ENCODE measurements around the gene DCTPP1. TPM values are rescaled to one million over a fixed set of nuclear protein-coding genes. Genes with fewer than 3 reads are reported as not detected.
"Not testable (repeated sequence)": the region's sequence is repeated elsewhere in the genome, so short reads cannot be mapped to it uniquely, and the experiment has no call there.

DCTPP1 gene
- 92.5 and 111 TPM in 2 replicates for total RNA-seq (2021)
- percentile 71 among the genes with signal in this experiment for Bru-seq, nascent RNA
- percentile 74 among the genes with signal in this experiment for BruChase-seq, experiment 1, labeled RNA remaining after a 2-hour chase
- percentile 91 among the genes with signal in this experiment for BruChase-seq, experiment 2, labeled RNA remaining after a 6-hour chase
- long read RNA-seq, transcript DCTPP1-201 (3 exons, 1,222 nt): major isoform, 187 of 199 reads
- long read RNA-seq, partial matches to known transcripts: 0 of 199 reads
- long read RNA-seq, other reads (novel, unspliced or antisense): 9 of 199 reads

GRCh38 chr16:30429678-30430427 is at the start of gene DCTPP1:
TSS of gene DCTPP1 (minus strand) at chr16:30430030. CDS start at chr16:30429980, 50 bp downstream.
- Histone ChIP-seq H3K27me3 (replicated peaks; ENCODE audit: insufficient read depth, low read depth, low read length, poor library complexity) (no peaks in the 10 kb centered on the region), H3K4me1 (ENCODE audit: insufficient read depth, low read length, poor library complexity, severe bottlenecking) (peaks cover 10% of the 10 kb centered on the region), H3K9me3 (ENCODE audit: low read depth, low read length, poor library complexity, severe bottlenecking) (no peaks in the 10 kb centered on the region), H3K36me3 (ENCODE audit: insufficient read depth, low read length, poor library complexity, severe bottlenecking) (peaks cover 6% of the 10 kb centered on the region), H3K27ac (ENCODE audit: low read depth, low read length, poor library complexity, severe bottlenecking) (peak within 1 kb of the TSS; percentile 47), H3K4me3 (ENCODE audit: low read depth, low read length, poor library complexity, severe bottlenecking) (peak within 1 kb of the TSS; percentile 61)
- intact Hi-C loops (cut with micrococcal nuclease; ENCODE audit: unreplicated experiment): loop anchor here (1.0 kb wide), 2 partner anchors 168 to 185 kb away; no protein-coding TSS in a partner anchor
- no peak for TF ChIP-seq EZH2 (IDR thresholded peaks at IDR 0.05; ENCODE audit: borderline replicate concordance, low read depth, low read length, poor library complexity, severe bottlenecking)
- TF ChIP-seq, protein P1, sequence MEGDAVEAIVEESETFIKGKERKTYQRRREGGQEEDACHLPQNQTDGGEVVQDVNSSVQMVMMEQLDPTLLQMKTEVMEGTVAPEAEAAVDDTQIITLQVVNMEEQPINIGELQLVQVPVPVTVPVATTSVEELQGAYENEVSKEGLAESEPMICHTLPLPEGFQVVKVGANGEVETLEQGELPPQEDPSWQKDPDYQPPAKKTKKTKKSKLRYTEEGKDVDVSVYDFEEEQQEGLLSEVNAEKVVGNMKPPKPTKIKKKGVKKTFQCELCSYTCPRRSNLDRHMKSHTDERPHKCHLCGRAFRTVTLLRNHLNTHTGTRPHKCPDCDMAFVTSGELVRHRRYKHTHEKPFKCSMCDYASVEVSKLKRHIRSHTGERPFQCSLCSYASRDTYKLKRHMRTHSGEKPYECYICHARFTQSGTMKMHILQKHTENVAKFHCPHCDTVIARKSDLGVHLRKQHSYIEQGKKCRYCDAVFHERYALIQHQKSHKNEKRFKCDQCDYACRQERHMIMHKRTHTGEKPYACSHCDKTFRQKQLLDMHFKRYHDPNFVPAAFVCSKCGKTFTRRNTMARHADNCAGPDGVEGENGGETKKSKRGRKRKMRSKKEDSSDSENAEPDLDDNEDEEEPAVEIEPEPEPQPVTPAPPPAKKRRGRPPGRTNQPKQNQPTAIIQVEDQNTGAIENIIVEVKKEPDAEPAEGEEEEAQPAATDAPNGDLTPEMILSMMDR (conservative IDR thresholded peaks at IDR 0.05; ENCODE audit: low read depth, low read length): peak; percentile 91
- ChIA-PET POLR2A (ENCODE audit: low non-redundant PET) (interaction anchor here (0.6 to 0.8 kb wide), 2 partner anchors 10 to 11 kb away, joined by 3 read pairs; no protein-coding TSS in a partner anchor), CTCF (interaction anchor here (0.6 to 1.3 kb wide), 20 partner anchors 11 to 208 kb away, joined by 3 to 18 read pairs (median 4); partner anchors contain the start of genes SEPHS2, TBC1D10B, ZNF689 and ZNF771)
- no TSS peak for BruUV-seq (replicated peaks)
- peak; percentile 100 for DNase-seq (ENCODE audit: low spot score)

DNA sequence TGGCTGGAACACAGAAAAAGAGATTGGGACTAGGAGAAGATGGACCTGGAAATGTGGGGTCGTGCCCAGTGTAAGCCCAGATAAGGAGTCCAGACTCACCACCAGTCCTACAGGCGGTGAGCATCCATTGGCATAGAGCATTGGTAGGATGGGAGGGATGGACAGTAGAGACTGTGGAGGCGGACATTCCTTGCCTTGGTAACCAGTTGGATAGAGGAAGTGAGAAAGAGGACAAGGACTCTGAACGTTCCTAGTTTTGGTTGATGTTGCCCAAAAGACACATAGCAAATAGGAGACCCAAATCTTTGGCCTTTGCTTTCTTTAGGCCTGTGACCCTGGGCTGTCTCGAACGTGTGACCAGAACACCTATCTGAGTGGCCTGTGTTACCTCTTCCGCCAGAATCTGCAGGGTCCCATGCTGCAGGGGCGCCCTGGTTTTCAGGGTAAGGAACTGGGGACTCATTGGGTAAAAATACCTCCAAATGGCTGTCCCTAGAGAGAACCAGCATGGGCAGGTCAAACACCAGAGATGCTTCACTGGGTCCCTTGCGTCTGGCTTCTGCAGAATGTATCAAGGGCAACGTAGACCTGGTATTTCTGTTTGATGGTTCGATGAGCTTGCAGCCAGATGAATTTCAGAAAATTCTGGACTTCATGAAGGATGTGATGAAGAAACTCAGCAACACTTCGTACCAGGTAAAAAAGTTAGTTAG is 49.1 kb upstream of the DCTPP1 start:
- Histone ChIP-seq H3K27me3 (replicated peaks; ENCODE audit: insufficient read depth, low read depth, low read length, poor library complexity) (no peaks in the 10 kb centered on the region), H3K27ac (ENCODE audit: low read depth, low read length, poor library complexity, severe bottlenecking) (no peak overlapping the region), H3K36me3 (ENCODE audit: insufficient read depth, low read length, poor library complexity, severe bottlenecking) (no peaks in the 10 kb centered on the region), H3K9me3 (ENCODE audit: low read depth, low read length, poor library complexity, severe bottlenecking) (no peaks in the 10 kb centered on the region), H3K4me1 (ENCODE audit: insufficient read depth, low read length, poor library complexity, severe bottlenecking) (no peaks in the 10 kb centered on the region), H3K4me3 (ENCODE audit: low read depth, low read length, poor library complexity, severe bottlenecking) (no peak overlapping the region)
- TF ChIP-seq, protein P1 (conservative IDR thresholded peaks at IDR 0.05; ENCODE audit: low read depth, low read length): no peak
- TF ChIP-seq EZH2 (IDR thresholded peaks at IDR 0.05; ENCODE audit: borderline replicate concordance, low read depth, low read length, poor library complexity, severe bottlenecking): no peak
- ChIA-PET CTCF (no interaction called here), POLR2A (ENCODE audit: low non-redundant PET) (interaction anchor here (0.6 kb wide), 1 partner anchor 141 kb away, joined by 3 read pairs; no protein-coding TSS in a partner anchor)
- intact Hi-C loops (cut with micrococcal nuclease; ENCODE audit: unreplicated experiment): no loop called here
- BruUV-seq (replicated peaks): no TSS peak
- DNase-seq (ENCODE audit: low spot score): no peak

- H3K36me3 ChIP-seq (ENCODE audit: insufficient read depth, low read length, poor library complexity, severe bottlenecking); POLR2A ChIA-PET (ENCODE audit: low non-redundant PET); H3K9me3 ChIP-seq (ENCODE audit: low read depth, low read length, poor library complexity, severe bottlenecking); BruUV-seq (replicated peaks); H3K4me1 ChIP-seq (ENCODE audit: insufficient read depth, low read length, poor library complexity, severe bottlenecking); H3K27ac ChIP-seq (ENCODE audit: low read depth, low read length, poor library complexity, severe bottlenecking); H3K4me3 ChIP-seq (ENCODE audit: low read depth, low read length, poor library complexity, severe bottlenecking); H3K27me3 ChIP-seq (replicated peaks; ENCODE audit: insufficient read depth, low read depth, low read length, poor library complexity); CTCF ChIA-PET; DNase-seq (ENCODE audit: low spot score); intact Hi-C loops (cut with micrococcal nuclease; ENCODE audit: unreplicated experiment): not testable (repeated sequence)
Measured at GRCh38 chr16:30477773-30478172, 47.9 kb upstream of the DCTPP1 start.
